SIG-M5 treated with dmso at 0.1 percent for 504 hours (cell line): ENCODE results near the gene SPATA31C1.
"Not testable (repeated sequence)": the region's sequence is repeated elsewhere in the genome, so short reads cannot be mapped to it uniquely, and the experiment has no call there.

ENCODE experiments used
- DNase-seq: peaks from one replicate; lab custom pipeline; 2025; ENCODE audit not compliant: unreplicated experiment; lab: John Stamatoyannopoulos, UW

The SPATA31C1 gene

DNA sequence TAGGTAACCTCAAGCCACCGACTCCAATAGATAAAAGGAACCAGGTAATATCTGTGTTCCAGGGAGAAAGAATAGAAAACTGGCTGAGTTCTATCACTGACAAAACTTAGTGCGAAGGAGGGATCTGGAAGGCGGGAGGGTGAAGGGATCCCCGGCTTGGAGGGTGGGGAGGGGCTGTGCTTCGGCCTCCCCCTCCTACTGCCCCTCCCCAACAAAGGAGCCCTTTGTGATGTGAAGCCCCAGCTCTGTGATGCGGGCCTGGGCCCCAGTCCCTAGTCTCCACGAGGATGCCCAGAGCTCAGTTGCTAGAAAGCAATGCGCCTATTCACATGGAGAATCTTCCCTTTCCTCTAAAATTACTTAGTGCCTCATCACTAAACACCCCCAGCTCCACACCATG lies at the start of gene SPATA31C1:
TSS of gene SPATA31C1 (plus strand) at position 301 of the 400 bp plus-strand sequence.
- not testable (repeated sequence) for DNase-seq

- DNase-seq: no peak
Measured at GRCh38 chr9:87868175-87868574, 49.6 kb upstream of the SPATA31C1 start.

- no peak for DNase-seq
Measured at GRCh38 chr9:87868635-87869034, 49.1 kb upstream of the SPATA31C1 start.

DNA sequence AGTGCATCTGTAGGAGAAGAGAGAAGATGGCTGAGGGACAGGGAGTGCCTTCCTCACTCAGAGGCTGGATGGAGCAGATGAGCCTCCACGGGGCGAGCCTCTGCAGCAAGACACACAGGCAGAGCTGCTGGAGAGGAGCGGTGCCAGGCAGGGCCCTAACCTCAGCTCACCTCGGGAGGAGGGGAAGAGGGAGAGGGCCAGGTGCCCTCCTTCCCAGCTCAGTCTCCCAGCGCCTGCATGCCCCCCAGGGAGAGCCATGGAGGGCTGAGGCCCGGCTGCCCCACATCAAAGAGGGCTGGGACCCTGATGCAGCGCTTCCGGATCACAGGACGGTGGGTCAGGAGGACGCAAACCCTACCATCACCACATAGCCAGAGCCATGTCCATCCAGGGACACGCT lies 48.7 kb upstream of the SPATA31C1 start:
- no peak for DNase-seq

DNA sequence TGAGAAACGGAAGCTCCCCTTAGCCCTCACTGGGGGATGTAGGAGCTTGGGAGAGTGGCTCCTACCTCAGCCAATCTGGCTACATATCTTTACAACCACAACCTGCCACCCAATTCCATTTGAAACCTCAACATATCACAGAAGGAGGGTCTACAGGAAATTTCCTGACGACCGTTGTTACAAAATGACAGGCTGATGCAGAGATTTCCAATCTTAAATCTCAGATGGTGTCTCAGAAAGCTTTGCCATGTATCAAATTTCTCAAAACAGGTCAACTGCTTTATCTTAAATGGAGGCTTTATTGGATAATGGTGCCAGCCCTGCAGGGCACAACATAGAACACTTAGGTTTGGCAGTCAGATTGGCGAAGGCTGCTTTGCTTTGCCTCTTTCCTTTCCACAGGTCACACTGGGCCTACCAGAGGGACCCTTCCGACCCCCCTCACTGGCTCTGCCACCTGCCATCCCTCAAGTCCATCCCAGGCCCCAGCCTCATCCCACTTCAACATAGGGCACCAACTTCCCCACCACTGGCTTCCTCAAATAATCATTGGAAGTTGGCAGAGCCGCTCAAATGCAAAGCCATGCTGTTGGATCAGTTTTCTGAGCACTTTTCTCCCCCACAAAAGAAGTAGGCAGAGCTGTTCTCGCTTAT lies 46.2 kb upstream of the SPATA31C1 start:
- no peak for DNase-seq

GRCh38 chr9:87872079-87872624 lies 45.6 kb upstream of the SPATA31C1 start:
- no peak for DNase-seq

- DNase-seq: no peak
Measured at GRCh38 chr9:87873607-87874303, 44.0 kb upstream of the SPATA31C1 start.

DNA sequence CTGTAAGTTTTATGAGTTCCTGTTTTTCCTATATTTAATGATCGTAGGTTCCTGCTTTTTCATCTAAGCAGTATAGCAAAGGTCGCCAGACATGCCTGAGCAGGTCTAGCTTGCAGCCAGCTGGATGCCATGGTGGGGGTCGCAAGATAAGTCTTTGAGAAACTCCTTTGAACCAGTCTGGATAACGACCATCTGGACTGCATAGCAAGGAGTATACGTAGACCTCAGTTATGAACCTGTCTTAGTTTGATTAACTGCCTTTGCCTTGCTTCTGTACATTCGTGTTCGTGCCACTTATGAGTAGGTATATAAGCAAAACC lies 43.5 kb upstream of the SPATA31C1 start:
- DNase-seq: no peak

- DNase-seq: no peak
Measured at GRCh38 chr9:87875060-87875459, 42.7 kb upstream of the SPATA31C1 start.

GRCh38 chr9:87875831-87876545 lies 41.8 kb upstream of the SPATA31C1 start:
- DNase-seq: no peak

DNA sequence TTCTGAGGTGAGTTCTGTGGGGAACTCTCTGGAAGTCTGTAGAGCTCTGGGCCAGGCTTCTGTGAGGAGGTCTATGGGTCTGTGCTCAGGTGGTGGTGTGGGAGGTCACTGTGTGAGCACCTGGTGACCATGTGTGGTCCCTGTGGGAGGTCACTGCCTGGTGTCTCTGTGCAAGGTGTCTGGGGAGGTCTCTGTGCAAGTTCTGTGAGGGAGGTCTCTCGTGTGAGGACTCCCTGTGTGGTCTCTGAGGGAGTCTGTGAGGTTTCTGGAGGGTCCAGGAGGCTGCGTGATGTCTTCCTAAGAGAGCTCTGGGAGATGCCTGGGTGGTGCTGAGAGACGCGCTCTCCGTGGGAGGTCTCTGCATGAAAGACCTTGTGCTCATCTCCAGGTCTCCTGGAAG lies 41.1 kb upstream of the SPATA31C1 start:
- DNase-seq: no peak

DNA sequence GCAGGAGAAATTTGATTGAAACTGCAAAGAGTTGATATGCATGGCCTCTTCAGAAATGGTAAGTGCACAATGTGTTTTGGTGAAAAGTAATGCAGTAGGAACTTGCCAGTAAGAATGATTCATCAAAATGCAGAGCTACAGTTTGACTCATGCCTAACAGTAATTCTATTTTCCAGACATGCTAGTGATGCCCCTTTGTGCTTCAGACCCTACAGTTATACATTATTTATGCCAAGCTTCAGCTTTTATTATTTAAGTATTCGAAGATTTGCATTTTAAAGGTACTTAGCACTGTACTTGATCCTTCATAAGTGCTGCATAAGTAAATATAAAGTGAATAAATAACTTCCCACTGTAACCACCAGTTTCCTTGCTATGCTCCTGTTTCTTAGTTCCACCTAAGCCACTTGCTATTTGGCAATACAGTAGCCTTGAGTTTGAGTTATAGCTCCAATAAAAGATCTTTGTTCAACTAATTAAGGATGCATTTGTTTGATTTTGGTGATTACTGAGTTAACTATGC lies 38.7 kb upstream of the SPATA31C1 start:
- DNase-seq: no peak

- no peak for DNase-seq
Measured at GRCh38 chr9:87880116-87880515, 37.6 kb upstream of the SPATA31C1 start.

- no peak for DNase-seq
Measured at GRCh38 chr9:87880683-87881082, 37.1 kb upstream of the SPATA31C1 start.

GRCh38 chr9:87882627-87883026 lies 35.1 kb upstream of the SPATA31C1 start, which contains the start of gene SPATA31E1:
SPATA31E1 (plus strand) TSS chr9:87882877; CDS start chr9:87882892, 15 bp downstream.
- no peak for DNase-seq

DNA sequence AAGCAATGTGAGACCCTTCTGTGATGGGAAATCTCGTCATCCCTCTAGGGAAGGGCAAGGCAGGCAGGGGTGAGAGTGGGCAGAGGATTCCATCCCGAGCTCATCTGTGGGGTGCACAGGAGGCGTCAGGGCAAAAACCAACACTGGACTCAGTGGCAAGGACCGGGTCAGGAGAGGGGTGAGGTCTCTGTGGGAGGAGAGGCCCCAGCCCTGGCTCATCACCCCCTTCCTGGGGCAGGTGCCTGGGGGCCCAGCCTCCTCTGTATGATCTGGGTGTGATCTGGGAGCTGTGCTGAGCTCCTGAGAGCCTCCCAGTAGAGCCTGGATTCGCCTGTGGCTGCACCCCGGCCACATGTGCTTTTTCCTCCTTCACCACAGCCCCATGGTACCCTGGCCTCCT lies 34.5 kb upstream of the SPATA31C1 start:
- no peak for DNase-seq

- DNase-seq: no peak
Measured at GRCh38 chr9:87883990-87884389, 33.8 kb upstream of the SPATA31C1 start.

- DNase-seq: no peak
Measured at GRCh38 chr9:87884578-87885459, 32.9 kb upstream of the SPATA31C1 start.

DNA sequence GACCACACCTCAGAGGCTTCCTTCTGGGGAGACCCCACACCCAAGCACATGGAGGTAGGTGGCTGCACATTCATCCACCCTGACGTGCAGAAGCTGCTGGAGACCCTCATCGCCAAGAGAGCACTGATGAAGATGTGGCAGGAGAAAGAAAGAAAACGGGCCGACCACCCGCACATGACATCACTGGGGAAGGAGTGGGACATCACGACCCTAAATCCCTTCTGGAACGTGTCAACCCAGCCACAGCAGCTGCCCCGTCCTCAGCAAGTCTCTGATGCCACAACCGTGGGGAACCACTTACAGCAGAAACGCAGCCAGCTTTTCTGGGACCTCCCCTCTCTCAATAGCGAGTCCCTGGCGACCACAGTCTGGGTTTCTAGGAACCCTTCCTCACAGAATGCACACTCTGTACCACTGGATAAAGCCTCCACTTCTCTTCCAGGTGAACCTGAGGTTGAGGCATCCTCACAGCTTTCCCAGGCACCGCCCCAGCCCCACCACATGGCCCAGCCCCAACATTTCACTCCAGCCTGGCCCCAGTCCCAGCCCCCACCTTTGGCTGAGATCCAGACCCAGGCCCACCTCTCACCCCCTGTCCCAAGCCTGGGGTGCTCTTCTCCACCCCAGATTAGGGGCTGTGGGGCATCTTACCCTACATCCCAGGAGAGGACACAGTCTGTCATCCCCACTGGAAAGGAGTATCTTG lies 32.1 kb upstream of the SPATA31C1 start:
- no peak for DNase-seq
